SW 1271 (cell line): Measurements from ENCODE around the gene LGALSL.
"Not testable (repeated sequence)": the region's sequence is repeated elsewhere in the genome, so short reads cannot be mapped to it uniquely, and the experiment has no call there.

ENCODE experiments used
- DNase-seq, 2 experiments: peaks; one replicate each; lab custom pipeline; 2025; lab: John Stamatoyannopoulos, UW

Gene LGALSL

DNA sequence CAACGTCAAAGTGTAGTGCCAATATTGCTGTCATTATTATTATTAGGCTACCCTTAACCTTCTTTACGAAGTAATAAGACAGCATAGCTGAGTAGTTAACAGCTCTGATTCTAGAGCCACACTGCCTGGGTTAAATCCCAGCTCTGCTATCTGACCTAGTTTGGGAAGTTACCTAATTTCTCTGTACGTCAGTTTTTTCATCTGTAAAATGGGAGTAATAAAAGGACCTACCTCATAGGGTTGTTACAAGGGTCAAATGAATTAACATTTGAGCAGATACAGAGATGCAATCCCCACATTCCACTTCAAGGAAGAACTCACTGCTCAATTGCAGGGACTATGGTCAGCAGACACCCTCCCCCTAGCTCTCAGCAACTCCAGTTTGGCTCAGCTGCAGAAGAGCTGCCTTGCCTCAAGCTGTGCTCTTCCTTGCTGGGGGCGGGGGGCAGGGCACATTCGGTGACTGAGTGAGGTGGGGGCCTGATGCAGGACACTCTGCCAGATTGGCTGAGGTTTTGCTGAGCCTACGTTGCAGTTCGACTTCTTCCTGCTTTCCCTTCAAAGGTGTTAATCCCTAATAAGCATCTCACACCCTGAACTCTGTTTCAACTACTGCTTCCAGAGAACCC is 11.0 kb upstream of the LGALSL start:
- DNase-seq: no peak

GRCh38 chr2:64445970-64446369 is 8.0 kb upstream of the LGALSL start:
- not testable (repeated sequence) for DNase-seq

DNA sequence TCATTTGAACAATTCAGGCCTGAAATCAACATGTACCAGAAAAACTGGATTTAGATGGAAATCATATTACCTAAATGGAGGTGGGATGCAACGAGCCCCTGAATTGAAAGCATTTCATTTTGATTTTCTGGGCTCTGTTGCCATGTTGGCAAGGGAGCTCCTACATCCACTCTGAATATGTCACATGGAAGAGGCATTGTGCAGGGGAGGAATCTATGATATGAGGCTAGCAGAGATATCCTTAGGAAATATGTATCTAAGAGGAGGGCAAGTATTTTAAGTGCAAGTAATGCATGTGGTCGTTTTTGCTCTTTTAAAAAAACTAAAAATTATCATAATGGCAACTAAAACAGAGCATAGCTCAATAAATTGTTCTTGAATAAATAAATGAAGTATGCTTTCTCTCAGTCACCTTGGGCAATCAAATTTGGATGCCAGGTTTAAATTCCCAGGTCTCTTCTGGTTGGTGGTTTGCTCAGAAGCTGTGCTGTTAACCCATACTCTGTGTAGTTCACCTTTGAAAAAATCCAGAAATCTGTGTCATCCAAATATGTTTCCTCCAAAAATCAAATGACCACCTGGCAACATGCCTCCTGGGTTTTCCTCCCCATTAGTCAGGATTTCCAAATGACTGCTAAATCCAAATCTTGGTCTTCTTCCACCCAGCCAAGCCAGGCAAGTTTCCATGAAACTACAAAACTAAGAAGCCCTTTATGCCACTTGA is 6.5 kb upstream of the LGALSL start:
- DNase-seq: no peak

DNA sequence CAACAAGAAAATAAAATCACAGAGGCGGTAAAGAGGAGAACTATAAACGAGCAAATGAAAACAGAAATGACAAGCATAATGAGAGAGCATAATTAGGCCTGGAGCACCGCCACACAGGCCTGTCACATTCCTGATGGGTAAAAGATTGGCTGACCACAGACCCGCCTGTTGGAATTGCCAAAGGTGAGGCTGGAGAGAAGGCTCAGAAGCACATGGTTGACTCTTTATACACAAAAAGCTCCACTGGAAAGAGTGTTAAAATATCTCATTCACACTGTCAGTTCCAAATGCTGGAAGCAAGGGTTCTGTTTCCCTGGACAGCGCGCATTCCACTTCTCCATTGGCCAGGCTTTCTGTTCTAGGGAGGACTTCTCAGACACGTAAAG is 5.9 kb upstream of the LGALSL start:
- no peak for DNase-seq

- DNase-seq: no peak
Measured at GRCh38 chr2:64451051-64451450, 2.9 kb upstream of the LGALSL start.

DNA sequence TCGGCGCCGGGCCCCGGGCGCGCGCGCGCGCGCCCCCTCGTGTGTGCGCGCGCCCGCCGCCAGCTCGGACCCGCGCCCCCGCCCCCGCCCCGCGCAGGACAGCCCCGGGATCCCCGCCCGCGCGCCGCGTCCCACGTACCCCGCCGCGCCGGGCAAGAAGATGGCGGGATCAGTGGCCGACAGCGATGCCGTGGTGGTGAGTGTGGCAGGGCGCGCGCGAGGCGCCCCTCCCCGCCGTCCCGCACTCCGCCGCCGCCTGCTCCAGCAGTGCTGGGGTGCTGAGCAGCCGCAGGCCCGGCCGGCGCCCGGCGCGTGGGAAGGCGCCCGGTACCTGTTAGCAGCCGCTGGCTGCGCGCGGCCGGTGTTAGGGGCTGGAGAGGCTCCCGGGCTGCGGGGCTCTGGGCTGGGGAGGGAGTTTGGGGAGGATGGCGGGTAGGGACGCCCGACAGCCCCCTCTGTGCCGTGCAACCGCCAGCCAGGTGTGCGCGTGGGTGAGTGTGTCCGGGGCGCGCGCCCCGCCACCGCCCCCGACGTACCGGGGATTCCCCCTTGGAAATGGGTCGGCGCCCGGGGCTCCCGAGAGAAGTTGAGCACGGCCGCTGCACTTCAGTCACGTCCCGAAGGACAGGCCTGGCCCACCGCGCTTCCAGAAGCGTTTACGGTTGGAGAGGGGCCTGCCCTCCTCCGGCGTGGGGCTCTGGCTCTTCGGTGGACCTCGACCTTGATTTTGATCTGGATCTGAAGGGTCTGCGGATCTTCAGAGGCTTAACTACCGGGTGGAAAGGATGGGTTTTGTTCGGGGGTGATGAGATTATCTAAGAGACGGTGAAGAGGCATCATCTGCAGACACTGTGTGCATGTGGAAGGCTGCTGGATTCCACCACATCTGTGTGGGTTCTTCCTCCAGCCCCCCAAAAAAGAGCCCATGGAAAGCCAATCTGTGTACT is 697 bp downstream of the LGALSL start:
- peak in 1 of 2 experiments; percentile 36 for DNase-seq

DNA sequence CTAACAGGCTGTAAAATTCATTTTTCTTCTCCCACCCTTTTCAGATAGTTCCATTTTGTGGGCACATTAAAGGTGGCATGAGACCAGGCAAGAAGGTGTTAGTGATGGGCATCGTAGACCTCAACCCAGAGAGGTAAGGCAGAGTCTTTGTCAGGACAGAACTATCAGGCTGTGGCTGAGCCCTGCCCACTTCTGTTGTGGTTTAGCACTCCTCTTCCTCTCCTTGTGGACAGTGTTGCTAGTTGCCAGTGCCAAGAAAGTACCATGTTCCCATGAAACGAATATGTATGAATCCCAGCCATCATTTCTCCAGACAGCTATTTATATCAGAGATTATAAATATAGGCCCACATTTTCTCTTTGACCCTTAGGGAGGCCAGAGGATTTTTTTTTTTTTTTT is 1.6 kb downstream of the LGALSL start:
- DNase-seq: no peak

DNA sequence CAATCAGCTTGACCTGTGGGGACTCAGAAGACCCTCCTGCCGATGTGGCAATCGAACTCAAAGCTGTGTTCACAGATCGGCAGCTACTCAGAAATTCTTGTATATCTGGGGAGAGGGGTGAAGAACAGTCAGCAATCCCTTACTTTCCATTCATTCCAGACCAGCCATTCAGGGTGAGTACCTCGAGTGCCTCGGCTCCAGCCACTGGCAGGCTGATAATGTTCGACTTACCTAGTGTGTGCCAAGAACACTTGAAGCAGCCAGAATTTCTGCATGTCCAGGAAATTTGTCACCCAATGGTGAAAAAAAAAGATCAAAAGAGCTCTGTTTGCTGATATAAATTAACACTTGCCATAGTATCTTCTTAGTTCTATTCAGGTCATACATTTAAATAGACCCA is 2.3 kb downstream of the LGALSL start:
- no peak for DNase-seq

DNA sequence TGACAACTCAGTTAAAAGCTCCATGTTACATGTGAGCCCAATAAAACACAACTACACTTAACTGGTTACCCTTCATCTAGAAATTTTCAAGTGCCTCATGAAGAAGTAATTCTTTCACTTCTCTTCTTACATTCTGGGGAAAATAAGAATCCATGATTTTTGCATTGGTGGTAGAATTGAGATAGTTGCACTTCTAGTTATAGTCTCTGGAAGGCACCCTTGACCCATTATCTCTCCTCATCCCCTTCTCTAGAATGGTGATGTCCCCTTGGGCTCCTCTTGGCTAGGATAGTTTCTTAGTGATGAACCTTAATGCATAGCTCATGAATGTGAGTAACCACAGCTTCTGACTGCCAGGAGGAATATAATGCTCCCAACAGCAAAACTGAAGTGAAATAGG is 3.6 kb downstream of the LGALSL start:
- DNase-seq: no peak

DNA sequence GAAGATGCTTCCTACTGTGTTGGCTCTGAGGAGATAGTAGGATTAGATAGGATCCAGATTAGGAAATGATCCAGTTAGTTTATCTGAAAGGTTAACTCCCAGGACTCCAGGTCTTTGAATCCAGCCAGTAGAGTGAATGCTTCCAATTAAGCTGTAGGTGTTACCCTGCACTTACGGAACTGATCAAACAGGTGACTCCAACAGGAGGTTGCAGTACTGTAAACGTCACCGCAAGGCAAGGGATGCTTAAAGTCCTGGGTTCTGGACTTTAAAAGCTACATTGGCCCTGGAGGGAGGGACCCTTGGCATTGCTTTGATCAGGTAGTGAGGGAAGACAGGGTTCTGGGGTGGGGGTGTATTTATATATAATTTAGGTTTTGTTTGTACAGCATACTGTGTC is 5.6 kb downstream of the LGALSL start:
- no peak for DNase-seq

- DNase-seq: no peak
Measured at GRCh38 chr2:64460330-64460729, 6.4 kb downstream of the LGALSL start.

DNA sequence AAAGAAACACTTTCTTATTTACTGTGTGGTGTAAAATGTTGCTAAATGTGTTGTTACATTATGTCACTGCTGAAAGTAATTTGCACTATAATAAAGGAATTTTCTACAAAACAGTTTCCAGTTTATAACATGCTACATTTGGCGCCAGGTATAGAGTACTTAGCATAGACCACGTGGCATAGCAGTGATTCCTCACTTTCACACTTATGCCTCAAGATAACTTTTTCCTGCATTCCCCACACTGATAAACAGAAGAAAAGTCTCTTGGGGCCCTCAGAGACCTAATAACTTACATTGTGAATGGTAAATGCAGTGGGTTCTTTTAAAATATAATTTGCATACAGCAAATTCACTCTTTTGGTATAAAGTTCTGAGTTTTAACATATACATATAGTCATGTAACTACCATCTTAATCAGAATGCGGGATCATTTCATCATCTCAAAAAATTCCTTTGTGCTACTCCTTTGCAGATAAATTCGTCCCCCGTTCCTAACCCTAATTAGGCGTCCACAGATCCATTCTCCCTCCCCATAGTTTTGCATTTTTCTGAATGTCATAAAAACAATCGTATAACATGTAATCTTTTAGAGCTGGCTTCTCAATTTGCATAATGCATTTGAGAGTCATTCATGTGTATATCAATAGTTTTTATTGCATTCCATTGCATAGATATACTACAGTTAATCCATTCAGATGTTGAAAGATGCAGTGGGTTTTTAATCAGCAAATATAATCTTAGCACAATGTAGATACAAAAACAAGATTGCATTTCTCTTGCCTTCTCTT is 7.5 kb downstream of the LGALSL start:
- no peak for DNase-seq

GRCh38 chr2:64462171-64462570 is 8.2 kb downstream of the LGALSL start:
- DNase-seq: no peak

- no peak for DNase-seq
Measured at GRCh38 chr2:64462940-64463700, 9.2 kb downstream of the LGALSL start.

DNA sequence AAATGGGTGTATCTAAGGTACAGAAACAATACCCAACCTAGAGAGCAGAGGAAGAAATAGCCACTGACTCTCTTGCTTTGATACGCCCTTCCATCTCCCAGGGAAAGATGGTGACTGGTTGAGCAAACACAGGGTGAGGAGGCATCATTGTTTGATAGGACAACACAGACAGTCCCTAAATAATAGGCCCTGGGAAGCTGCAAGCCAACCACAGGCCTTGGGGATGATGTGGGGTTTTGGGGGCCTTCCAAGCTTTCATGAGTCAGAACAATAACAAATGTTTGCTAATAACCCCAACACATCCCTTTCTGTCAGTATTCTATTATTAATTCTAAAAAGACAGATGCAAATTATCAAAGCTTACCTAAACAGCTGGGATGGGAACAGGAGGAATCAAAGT is 9.8 kb downstream of the LGALSL start:
- no peak for DNase-seq

GRCh38 chr2:64466478-64467085 is 12.6 kb downstream of the LGALSL start:
- DNase-seq: no peak

GRCh38 chr2:64467096-64467843 is 13.3 kb downstream of the LGALSL start:
- no peak for DNase-seq

DNA sequence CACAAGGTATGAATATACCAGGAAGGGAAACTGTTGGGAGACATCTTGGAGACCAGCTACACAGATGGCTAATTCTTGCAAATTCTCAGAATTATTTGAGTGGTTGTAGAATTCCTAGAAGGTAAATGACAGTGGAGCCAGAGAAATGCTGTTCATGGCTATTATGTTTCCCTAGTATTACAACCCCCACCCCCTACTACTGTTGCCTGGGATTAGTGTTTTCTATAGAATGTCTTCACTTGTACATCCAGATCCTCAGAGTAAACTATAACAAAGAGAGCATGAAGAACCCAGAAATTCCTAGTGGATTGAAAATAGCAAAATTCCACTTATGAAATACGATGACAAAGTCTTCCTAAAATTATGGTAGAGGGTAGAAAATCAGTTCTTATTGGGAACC is 15.3 kb downstream of the LGALSL start:
- DNase-seq: no peak

DNA sequence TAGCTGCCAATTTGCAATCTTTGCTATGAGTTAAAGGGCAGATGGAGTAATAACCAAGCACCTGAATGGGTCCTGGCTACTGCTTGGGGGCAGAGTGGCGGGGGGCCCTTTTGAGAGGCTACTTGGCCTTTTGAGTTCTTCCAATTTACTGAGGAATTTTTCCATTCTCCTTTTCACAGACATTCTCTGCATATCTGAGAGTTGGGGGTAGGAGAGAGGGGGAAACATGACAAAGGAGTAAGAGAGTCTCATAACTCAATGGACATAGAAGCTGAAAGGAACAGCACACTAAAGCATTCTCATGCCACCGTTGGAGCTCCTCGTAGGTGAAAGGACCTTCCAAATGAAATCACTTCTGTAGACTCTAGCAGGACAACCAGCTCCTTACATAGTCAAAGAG is 16.1 kb downstream of the LGALSL start:
- no peak for DNase-seq

DNA sequence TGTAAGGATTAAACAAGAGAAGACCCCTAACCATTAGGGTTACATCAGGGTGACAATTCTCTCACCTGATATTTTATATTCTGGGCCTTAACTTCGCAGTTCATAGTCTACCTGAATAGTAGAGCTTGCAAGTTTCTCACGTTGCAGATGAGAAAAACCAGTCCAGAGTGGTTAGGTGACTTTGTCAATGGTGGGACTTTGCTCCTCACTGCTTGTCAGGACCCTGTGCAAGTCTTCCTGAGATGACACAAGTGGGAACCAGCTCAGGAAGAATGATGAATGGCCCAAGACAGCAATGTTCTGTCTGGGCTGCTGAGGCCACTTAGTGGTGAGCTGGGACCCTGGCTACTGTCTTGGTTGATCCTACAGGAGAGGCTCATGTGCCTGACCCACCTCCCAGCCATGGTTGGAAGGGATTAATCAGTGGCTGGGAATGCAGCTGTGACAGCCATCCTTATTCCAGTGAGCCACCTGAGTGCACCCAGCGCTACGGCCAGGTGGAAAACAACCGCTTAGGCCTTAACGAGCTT is 16.9 kb downstream of the LGALSL start:
- DNase-seq: no peak
